Adipose tissue (tissue), 3 donors: ENCODE results near the gene EWSR1. TPM values are rescaled to one million over a fixed set of nuclear protein-coding genes. Genes with fewer than 3 reads are reported as not detected.
"Not testable (repeated sequence)": the region's sequence is repeated elsewhere in the genome, so short reads cannot be mapped to it uniquely, and the experiment has no call there.

Experiments used
- H3K27ac ChIP-seq: one replicate; pipeline ENCODE4 v1.5.1; 2013; ENCODE audit warnings: low read depth, low read length
- WGBS, 3 donors: extraction: QIAGEN DNeasy Blood & Tissue Kit; methylation state at CpG; one replicate each; pipeline ENCODE4 v1.1.7; 2013; 5-methylcytosine and 5-hydroxymethylcytosine counted together
- polyA plus RNA-seq, 3 donors: library from polyadenylated mRNA; stranded (reverse); fragments of 200-250 nt; gene quantifications; one replicate each; pipeline ENCODE4 v1.2.3, GENCODE V29; 2013
- donor health status: healthy with polysubstance abuse.
- donor health status: Bipolar disorder and iron deficiency.
- donor health status: healthy.

Gene EWSR1
- polyA plus RNA-seq, 3 donors: 73.4 to 147 (median 120) TPM

DNA sequence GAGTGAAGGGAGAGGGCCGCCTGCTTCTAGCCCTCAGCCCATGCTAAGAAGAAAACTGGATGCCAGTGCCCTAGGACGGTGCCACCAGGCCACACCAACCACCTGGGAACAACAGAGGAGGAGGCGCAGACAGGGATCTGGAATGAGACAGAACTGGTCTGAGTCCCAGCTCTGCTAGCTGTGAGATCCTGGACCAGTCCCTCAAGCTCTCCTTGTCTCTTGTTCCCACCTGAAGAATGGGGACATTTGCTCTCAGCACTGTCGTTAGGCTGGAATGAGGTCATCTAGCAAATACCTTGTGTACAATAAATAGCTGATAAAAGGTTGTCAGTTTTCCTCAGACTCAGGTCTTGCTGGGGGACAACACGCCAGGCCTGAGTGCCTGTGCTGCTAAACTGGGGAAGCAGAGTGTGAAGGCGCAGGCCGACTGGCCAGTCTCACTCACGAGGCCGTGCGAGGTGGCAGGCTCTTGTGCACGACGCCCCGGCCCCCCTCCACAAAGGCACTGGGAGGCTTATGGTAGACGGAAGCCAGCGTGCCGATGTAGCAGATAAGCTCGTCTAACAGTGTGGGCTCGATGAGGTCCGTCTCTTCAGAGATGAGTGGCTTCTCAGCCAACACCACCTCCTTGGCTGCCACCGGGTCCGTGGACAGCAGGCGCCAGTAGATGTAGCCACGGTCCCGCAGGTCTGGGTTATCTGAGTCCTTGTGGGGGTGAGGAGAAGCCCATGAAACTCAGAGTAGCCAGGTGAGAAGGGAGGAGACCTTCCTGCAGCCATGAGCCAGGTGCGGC is 73.2 kb downstream of the EWSR1 start:
- no peak overlapping the region for H3K27ac ChIP-seq
- 88 to 94% (median 93%) methylated on average over 24 to 25 of the region's 25 CpGs for WGBS, 3 donors

DNA sequence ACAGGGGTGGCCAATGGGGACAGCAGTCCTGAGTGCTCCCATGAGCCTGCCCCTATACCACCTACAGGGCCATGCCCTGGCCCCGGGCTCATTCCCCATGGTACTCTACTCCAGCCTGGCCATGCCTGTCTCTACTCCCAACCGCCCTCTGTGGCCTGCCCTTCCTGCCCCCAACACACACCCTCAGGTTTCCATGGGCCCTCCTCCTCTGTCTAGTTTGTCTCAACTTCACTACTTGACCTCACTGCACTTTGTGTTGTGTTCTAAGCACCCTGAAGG is 73.7 kb downstream of the EWSR1 start:
- WGBS, 3 donors: 90 to 94% (median 93%) methylated on average over 2 of the region's 2 CpGs
- no peak overlapping the region for H3K27ac ChIP-seq

- no peak overlapping the region for H3K27ac ChIP-seq
- WGBS, 3 donors: 54 to 67% (median 67%) methylated on average over 6 of the region's 6 CpGs
These were observed 74.1 kb downstream of the EWSR1 start for GRCh38 chr22:29342177-29342576.

- 49 to 84% (median 83%) methylated on average over 10 of the region's 10 CpGs for WGBS, 3 donors
- H3K27ac ChIP-seq: no peak overlapping the region
These were observed 74.7 kb downstream of the EWSR1 start for GRCh38 chr22:29342577-29343312.

DNA sequence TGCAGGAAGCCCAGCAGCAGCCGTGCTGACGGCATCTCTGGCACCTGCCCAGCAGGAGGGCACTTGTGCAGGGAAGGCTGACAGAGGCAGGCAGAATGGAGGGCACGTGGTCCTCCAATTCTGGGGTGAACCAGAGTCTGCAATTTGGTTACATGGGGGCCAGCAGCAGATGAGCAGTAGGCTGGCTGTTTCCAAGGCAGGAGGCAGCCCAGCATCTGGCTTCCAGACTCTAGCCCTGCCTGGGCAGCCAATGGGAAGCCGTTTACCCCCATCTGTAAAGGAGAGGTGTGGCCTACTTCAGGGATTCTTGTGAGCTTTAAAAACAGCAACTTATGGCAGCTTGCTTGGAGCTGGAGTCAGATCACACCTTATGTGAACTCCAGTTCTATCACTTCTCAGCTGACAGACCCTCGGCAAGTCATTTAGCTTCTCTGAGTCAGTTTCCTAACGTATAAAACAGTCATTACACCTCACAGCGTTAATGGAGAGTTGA is 75.3 kb downstream of the EWSR1 start:
- WGBS, 3 donors: 56 to 77% (median 71%) methylated on average over 7 of the region's 7 CpGs
- H3K27ac ChIP-seq: no peak overlapping the region

GRCh38 chr22:29344137-29344536 is 76.1 kb downstream of the EWSR1 start:
- WGBS, 3 donors: 17 to 60% (median 52%) methylated on average over 5 of the region's 5 CpGs
- no peak overlapping the region for H3K27ac ChIP-seq

DNA sequence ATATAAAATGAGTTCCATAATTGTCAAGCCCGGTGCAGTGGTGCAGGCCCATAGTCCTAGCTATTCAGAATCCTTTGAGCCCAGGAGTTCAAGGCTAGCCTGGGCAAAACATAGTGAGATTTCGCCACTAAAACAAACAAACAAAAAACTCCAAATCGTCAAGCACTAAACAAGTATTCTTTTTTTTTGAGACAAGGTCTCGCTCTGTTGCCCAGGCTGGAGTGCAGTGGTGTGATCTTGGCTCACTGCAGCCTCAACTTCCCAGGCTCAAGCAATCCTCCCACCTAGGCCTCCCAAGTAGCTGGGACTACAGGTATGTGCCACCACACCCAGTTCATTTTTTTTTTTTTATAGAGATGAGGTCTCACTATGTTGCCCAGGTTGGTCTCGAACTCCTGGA is 76.8 kb downstream of the EWSR1 start:
- not testable (repeated sequence) for H3K27ac ChIP-seq
- WGBS, 3 donors: 70 to 97% (median 91%) methylated on average over 5 of the region's 5 CpGs

GRCh38 chr22:29345932-29346331 is 77.9 kb downstream of the EWSR1 start:
- no peak overlapping the region for H3K27ac ChIP-seq

DNA sequence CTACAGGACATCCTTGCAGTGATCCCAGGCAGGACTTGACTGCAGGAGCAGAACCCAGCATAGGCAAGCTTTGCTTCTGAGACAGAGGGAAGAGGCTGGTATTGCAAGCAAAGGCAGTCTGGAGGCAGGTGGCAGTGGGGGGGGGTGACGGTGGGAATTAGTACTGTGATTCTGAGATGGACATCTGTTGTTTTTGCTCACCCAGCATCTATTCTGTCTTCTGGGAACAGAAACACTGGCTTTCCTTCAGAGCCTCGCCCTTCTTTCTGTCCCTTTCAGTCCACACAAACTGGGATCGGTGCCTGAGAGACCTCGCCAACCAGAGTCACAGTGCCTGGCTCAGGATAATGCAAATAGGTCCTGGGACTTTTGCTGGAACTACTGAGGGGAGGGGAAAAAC is 78.6 kb downstream of the EWSR1 start:
- WGBS, 3 donors: 64 to 82% (median 75%) methylated on average over 4 of the region's 4 CpGs
- H3K27ac ChIP-seq: no peak overlapping the region

GRCh38 chr22:29348041-29348440 is 80.0 kb downstream of the EWSR1 start:
- 75 to 84% (median 81%) methylated on average over 2 of the region's 2 CpGs for WGBS, 3 donors
- H3K27ac ChIP-seq: no peak overlapping the region

GRCh38 chr22:29348956-29349355 is 80.9 kb downstream of the EWSR1 start:
- H3K27ac ChIP-seq: no peak overlapping the region
- WGBS, 3 donors: 88 to 92% (median 91%) methylated on average over 18 of the region's 18 CpGs

Other genes starting within 250 kb of the EWSR1 start
- gene C22orf31, start 206.4 kb upstream of the EWSR1 start, polyA plus RNA-seq: under 1 TPM in 1 of 3 donors, not detected in 2; 0.34 TPM
- 10 to 100 TPM in 1 of 3 donors, 1 to 10 TPM in 2; 2.5 to 18.4 (median 9.4) TPM for gene KREMEN1, start 195.2 kb upstream of the EWSR1 start, polyA plus RNA-seq
- gene EMID1, start 62.4 kb upstream of the EWSR1 start, polyA plus RNA-seq: 1 to 10 TPM; 1.3 to 5.9 (median 4.4) TPM
- 10 to 100 TPM; 14.5 to 22.2 (median 15.2) TPM for gene RHBDD3, start 287 bp upstream of the EWSR1 start, polyA plus RNA-seq
- gene GAS2L1, start 38.4 kb downstream of the EWSR1 start, polyA plus RNA-seq: 10 to 100 TPM; 16.7 to 31.8 (median 20.0) TPM
- gene RASL10A, start 47.4 kb downstream of the EWSR1 start, polyA plus RNA-seq: 1 to 10 TPM in 2 of 3 donors, under 1 TPM in 1; 0.90 to 1.5 (median 1.0) TPM
- 10 to 100 TPM; 22.3 to 36.5 (median 36.1) TPM for gene AP1B1, start 120.3 kb downstream of the EWSR1 start, polyA plus RNA-seq
- under 1 TPM in 1 of 3 donors, not detected in 2; 0.06 TPM for gene RFPL1, start 170.3 kb downstream of the EWSR1 start, polyA plus RNA-seq
- under 1 TPM; 0.22 to 0.56 (median 0.36) TPM for gene NEFH, start 211.9 kb downstream of the EWSR1 start, polyA plus RNA-seq